Measurements from ENCODE around the gene ARHGEF11. TPM values are rescaled to one million over a fixed set of nuclear protein-coding genes. Genes with fewer than 3 reads are reported as not detected.

The ARHGEF11 gene
- total RNA-seq, 1 experiment from 2014 or later: 45.5 TPM

DNA sequence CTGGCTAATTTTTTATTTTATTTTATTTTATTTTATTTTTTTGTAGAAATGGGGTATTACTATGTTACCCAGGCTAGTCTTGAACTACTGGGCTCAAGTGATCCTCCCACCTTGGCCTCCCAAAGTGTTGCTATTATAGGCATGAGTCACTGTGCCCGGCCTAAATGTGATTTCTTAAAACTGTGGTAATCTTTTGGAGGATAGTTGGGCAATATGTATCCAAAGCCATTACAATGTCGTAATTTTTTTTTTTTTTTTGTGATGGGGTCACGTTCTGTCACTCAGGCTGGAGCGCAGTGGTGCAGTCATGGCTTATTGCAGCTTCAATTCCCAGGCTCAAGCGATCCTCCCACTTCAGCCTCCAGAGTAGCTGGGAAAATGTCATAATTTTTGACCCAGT lies 39.9 kb upstream of the ARHGEF11 start:
- H3K4me1 Mint-ChIP-seq (ENCODE audit: low read depth, unreplicated experiment): no peaks in the 10 kb centered on the region
- BruUV-seq (replicated peaks): no TSS peak
- ChIA-PET CTCF (interaction anchor here (2.8 kb wide), 1 partner anchor 70 kb away, joined by 24 read pairs; no protein-coding TSS in a partner anchor), POLR2A (no interaction called here)
- no peaks in the 10 kb centered on the region for H3K27me3 Mint-ChIP-seq (ENCODE audit: insufficient read depth, unreplicated experiment)
- no peaks in the 10 kb centered on the region for H3K27me3 ChIP-seq (replicated peaks; ENCODE audit: control insufficient read depth, insufficient read depth, low read length)
- no peaks in the 10 kb centered on the region for H3K9me3 ChIP-seq
- TF ChIP-seq, protein P1, sequence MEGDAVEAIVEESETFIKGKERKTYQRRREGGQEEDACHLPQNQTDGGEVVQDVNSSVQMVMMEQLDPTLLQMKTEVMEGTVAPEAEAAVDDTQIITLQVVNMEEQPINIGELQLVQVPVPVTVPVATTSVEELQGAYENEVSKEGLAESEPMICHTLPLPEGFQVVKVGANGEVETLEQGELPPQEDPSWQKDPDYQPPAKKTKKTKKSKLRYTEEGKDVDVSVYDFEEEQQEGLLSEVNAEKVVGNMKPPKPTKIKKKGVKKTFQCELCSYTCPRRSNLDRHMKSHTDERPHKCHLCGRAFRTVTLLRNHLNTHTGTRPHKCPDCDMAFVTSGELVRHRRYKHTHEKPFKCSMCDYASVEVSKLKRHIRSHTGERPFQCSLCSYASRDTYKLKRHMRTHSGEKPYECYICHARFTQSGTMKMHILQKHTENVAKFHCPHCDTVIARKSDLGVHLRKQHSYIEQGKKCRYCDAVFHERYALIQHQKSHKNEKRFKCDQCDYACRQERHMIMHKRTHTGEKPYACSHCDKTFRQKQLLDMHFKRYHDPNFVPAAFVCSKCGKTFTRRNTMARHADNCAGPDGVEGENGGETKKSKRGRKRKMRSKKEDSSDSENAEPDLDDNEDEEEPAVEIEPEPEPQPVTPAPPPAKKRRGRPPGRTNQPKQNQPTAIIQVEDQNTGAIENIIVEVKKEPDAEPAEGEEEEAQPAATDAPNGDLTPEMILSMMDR (IDR thresholded peaks at IDR 0.05; ENCODE audit: insufficient read depth in 1 of 2, low read depth in 1 of 2, low read length in 1 of 2, severe bottlenecking in 1 of 2, unreplicated experiment in 1 of 2): no peak
- no peaks in the 10 kb centered on the region for H3K36me3 ChIP-seq (ENCODE audit: control insufficient read depth, insufficient read depth, low read length)
- H3K9me3 Mint-ChIP-seq (ENCODE audit: unreplicated experiment): no peaks in the 10 kb centered on the region
- no peaks in the 10 kb centered on the region for H3K4me1 ChIP-seq
- no peak for DNase-seq
- H3K4me3 ChIP-seq (ENCODE audit: low read depth, low read length): no peak overlapping the region
- H3K36me3 Mint-ChIP-seq (ENCODE audit: insufficient read depth, unreplicated experiment): no peaks in the 10 kb centered on the region
- H3K4me3 Mint-ChIP-seq (ENCODE audit: unreplicated experiment): no peak overlapping the region
- intact Hi-C loops (cut with micrococcal nuclease; ENCODE audit: unreplicated experiment): no loop called here
- no peak overlapping the region for H3K27ac Mint-ChIP-seq (ENCODE audit: unreplicated experiment)

DNA sequence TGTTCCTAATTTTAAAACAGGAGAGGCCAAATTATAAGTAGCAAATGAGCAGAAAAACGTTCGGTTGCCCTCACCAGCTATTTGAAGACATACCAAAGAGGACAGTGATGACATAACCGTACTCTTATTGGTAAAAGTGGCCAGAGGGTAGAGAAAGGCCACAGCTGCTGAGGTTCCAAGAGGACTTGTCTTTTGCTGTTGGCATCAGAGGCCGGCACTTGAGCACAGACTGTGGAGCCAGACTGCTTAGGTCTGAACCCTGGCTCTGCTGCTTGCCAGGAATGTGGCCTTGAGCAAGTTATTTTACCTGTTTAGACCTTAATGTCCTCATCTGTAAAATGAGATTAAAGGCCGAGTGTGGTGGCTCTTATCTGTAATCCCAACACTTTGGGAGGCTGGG lies 39.2 kb upstream of the ARHGEF11 start:
- Mint-ChIP-seq H3K27me3 (ENCODE audit: insufficient read depth, unreplicated experiment) (no peaks in the 10 kb centered on the region), H3K27ac (ENCODE audit: unreplicated experiment) (no peak overlapping the region), H3K9me3 (ENCODE audit: unreplicated experiment) (no peaks in the 10 kb centered on the region), H3K4me1 (ENCODE audit: low read depth, unreplicated experiment) (no peaks in the 10 kb centered on the region), H3K36me3 (ENCODE audit: insufficient read depth, unreplicated experiment) (no peaks in the 10 kb centered on the region), H3K4me3 (ENCODE audit: unreplicated experiment) (no peak overlapping the region)
- DNase-seq: no peak
- intact Hi-C loops (cut with micrococcal nuclease; ENCODE audit: unreplicated experiment): no loop called here
- Histone ChIP-seq H3K9me3 (no peaks in the 10 kb centered on the region), H3K4me1 (no peaks in the 10 kb centered on the region), H3K36me3 (ENCODE audit: control insufficient read depth, insufficient read depth, low read length) (no peaks in the 10 kb centered on the region), H3K4me3 (ENCODE audit: low read depth, low read length) (no peak overlapping the region), H3K27me3 (replicated peaks; ENCODE audit: control insufficient read depth, insufficient read depth, low read length) (no peaks in the 10 kb centered on the region)
- BruUV-seq (replicated peaks): no TSS peak
- ChIA-PET CTCF (no interaction called here), POLR2A (no interaction called here)
- TF ChIP-seq, protein P1 (IDR thresholded peaks at IDR 0.05; ENCODE audit: insufficient read depth in 1 of 2, low read depth in 1 of 2, low read length in 1 of 2, severe bottlenecking in 1 of 2, unreplicated experiment in 1 of 2): no peak

- no TSS peak for BruUV-seq (replicated peaks)
- no peak overlapping the region for H3K4me3 Mint-ChIP-seq (ENCODE audit: unreplicated experiment)
- H3K4me1 Mint-ChIP-seq (ENCODE audit: low read depth, unreplicated experiment): no peaks in the 10 kb centered on the region
- TF ChIP-seq, protein P1 (IDR thresholded peaks at IDR 0.05; ENCODE audit: insufficient read depth in 1 of 2, low read depth in 1 of 2, low read length in 1 of 2, severe bottlenecking in 1 of 2, unreplicated experiment in 1 of 2): no peak
- Histone ChIP-seq H3K4me3 (ENCODE audit: low read depth, low read length) (no peak overlapping the region), H3K4me1 (no peaks in the 10 kb centered on the region), H3K36me3 (ENCODE audit: control insufficient read depth, insufficient read depth, low read length) (no peaks in the 10 kb centered on the region), H3K27me3 (replicated peaks; ENCODE audit: control insufficient read depth, insufficient read depth, low read length) (no peaks in the 10 kb centered on the region), H3K9me3 (no peaks in the 10 kb centered on the region)
- no peak for DNase-seq
- intact Hi-C loops (cut with micrococcal nuclease; ENCODE audit: unreplicated experiment): no loop called here
- POLR2A ChIA-PET: no interaction called here
- H3K27ac Mint-ChIP-seq (ENCODE audit: unreplicated experiment): no peak overlapping the region
- CTCF ChIA-PET: no interaction called here
- no peaks in the 10 kb centered on the region for H3K27me3 Mint-ChIP-seq (ENCODE audit: insufficient read depth, unreplicated experiment)
- H3K9me3 Mint-ChIP-seq (ENCODE audit: unreplicated experiment): no peaks in the 10 kb centered on the region
- no peaks in the 10 kb centered on the region for H3K36me3 Mint-ChIP-seq (ENCODE audit: insufficient read depth, unreplicated experiment)
Observed at GRCh38 chr1:157081707-157082106, 36.2 kb upstream of the ARHGEF11 start.

Measured in Caco-2 (cell line).